Esophagus squamous epithelium (tissue), 4 donors: ENCODE measurements around the gene PLTP.

Experiments used
- POLR2A ChIP-seq, 4 donors: fragments of 450-650 bp; IDR thresholded peaks; one replicate each; pipeline ENCODE4 v1.6.1; 2017; ENCODE audit warnings: antibody characterized with exemption in 4 of 4, mild to moderate bottlenecking in 4 of 4, moderate library complexity in 3 of 4
- TF ChIP-seq, protein P1 (sequence below), 6 experiments: fragments of 450-650 bp in 4 of 6; fragments of 200-600 bp in 2 of 6; sonication (generic) in 2 of 6; IDR thresholded peaks; one replicate each; pipeline ENCODE4 v1.5.1; 2016 to 2019; ENCODE audit warnings: antibody characterized with exemption in 6 of 6, mild to moderate bottlenecking in 4 of 6, moderate library complexity in 4 of 6

DNA sequence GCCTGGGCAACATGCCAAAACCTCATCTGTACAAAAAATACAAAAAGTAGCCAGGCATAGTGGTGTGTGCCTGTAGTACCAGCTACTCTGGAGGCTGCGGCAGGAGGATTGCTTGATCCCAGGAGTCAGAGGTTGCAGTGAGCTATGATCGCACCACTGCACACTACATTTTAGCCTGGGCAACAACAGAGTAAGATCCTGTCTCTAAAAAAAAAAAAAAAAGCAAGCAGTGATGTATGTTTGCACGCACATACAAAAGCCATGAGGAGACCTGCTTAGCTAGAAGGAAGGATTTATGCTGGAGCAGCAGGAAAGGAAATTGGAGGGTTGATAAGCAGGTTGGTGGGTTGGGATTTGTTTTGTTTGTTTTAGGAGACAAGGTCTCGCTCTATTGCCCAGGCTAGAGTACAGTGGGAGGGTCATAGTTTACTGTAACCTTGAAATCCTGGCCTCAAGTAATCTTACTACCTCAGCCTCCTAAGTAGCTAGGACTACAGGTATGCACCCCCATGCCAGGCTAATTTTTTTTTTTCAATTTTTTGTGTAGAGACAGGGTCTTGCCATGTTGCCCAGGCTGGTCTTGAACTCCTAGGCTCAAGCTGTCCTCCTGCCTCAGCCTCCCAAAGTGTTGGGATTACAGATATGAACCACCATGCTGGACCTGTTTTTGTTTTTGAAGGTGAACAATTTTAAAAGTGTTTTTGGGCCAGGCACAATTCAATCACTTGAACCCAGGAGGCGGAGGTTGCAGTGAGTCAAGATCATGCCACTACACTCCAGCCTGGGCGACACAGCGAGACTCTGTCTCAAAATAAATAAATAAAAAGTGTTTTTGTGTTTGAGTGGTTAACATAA lies 50.5 kb downstream of the PLTP start:
- TF ChIP-seq, protein P1, sequence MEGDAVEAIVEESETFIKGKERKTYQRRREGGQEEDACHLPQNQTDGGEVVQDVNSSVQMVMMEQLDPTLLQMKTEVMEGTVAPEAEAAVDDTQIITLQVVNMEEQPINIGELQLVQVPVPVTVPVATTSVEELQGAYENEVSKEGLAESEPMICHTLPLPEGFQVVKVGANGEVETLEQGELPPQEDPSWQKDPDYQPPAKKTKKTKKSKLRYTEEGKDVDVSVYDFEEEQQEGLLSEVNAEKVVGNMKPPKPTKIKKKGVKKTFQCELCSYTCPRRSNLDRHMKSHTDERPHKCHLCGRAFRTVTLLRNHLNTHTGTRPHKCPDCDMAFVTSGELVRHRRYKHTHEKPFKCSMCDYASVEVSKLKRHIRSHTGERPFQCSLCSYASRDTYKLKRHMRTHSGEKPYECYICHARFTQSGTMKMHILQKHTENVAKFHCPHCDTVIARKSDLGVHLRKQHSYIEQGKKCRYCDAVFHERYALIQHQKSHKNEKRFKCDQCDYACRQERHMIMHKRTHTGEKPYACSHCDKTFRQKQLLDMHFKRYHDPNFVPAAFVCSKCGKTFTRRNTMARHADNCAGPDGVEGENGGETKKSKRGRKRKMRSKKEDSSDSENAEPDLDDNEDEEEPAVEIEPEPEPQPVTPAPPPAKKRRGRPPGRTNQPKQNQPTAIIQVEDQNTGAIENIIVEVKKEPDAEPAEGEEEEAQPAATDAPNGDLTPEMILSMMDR (IDR thresholded peaks at IDR 0.05): no peak
- no peak for TF ChIP-seq POLR2A (IDR thresholded peaks at IDR 0.05)
